H7 (cell line): ENCODE results near the gene TXNL4B. TPM values are rescaled to one million over a fixed set of nuclear protein-coding genes. Genes with fewer than 3 reads are reported as not detected.

Source experiments
- DNase-seq: peaks from one replicate; pipeline ENCODE4 v3.0.0; 2012
- H3K27me3 ChIP-seq: 2 replicates; pipeline ENCODE4 v1.6.0; 2011; ENCODE audit warnings: mild to moderate bottlenecking, low read length; ENCODE audit not compliant: control insufficient read depth, insufficient read depth
- H3K36me3 ChIP-seq: replicated peaks from 2 replicates; pipeline ENCODE4 v1.5.1; 2011; ENCODE audit warnings: low read length; ENCODE audit not compliant: control insufficient read depth, insufficient read depth
- H3K4me3 ChIP-seq: 2 replicates; pipeline ENCODE4 v1.5.1; 2011; ENCODE audit warnings: low read depth, mild to moderate bottlenecking, control low read depth, low read length, moderate library complexity; ENCODE audit not compliant: insufficient read depth
- total RNA-seq: library from RNA; depleted of rRNA; stranded (reverse); fragments of >200 nt; shearing (Covaris generic); gene quantifications from 2 replicates; pipeline ENCODE4 v1.2.3, GENCODE V29; 2014; rRNA removed

The TXNL4B gene
- 6.1 and 8.3 TPM in 2 replicates for total RNA-seq

GRCh38 chr16:72093448-72094265, at the start of gene TXNL4B, which contains the start of gene DHX38:
Gene TXNL4B (minus strand): TSS chr16:72093620. CDS start chr16:72090749, 2,871 bp downstream.
Gene DHX38 (plus strand): TSS chr16:72093847. CDS start chr16:72096158, 2,311 bp downstream.
- peak; percentile 96 for DNase-seq
- Histone ChIP-seq H3K36me3 (peaks cover 8% of the 10 kb centered on the region), H3K27me3 (no peaks in the 10 kb centered on the region), H3K4me3 (peak within 1 kb of the TSS; percentile 94)

GRCh38 chr16:72142476-72142875, 49.1 kb upstream of the TXNL4B start:
- no peak overlapping the region for H3K4me3 ChIP-seq

GRCh38 chr16:72139908-72140307, 46.5 kb upstream of the TXNL4B start:
- Histone ChIP-seq H3K4me3 (no peak overlapping the region), H3K27me3 (no peaks in the 10 kb centered on the region), H3K36me3 (no peaks in the 10 kb centered on the region)
- DNase-seq = no peak

More at GRCh38 chr16:72142476-72142875, 49.1 kb upstream of the TXNL4B start:
- Histone ChIP-seq H3K36me3 (no peaks in the 10 kb centered on the region), H3K27me3 (no peaks in the 10 kb centered on the region)
- no peak for DNase-seq

- Histone ChIP-seq H3K4me3 (no peak overlapping the region), H3K36me3 (no peaks in the 10 kb centered on the region), H3K27me3 (no peaks in the 10 kb centered on the region)
- DNase-seq = no peak
Observed at GRCh38 chr16:72138064-72138572, 44.7 kb upstream of the TXNL4B start.

GRCh38 chr16:72137380-72138063, 44.1 kb upstream of the TXNL4B start:
- H3K27me3 ChIP-seq = no peaks in the 10 kb centered on the region
- DNase-seq = no peak
- H3K4me3 ChIP-seq = no peak overlapping the region
- H3K36me3 ChIP-seq = no peaks in the 10 kb centered on the region

- H3K4me3 ChIP-seq = no peak overlapping the region
- no peak for DNase-seq
- H3K27me3 ChIP-seq = no peaks in the 10 kb centered on the region
- H3K36me3 ChIP-seq = no peaks in the 10 kb centered on the region
Observed at GRCh38 chr16:72134507-72134906, 41.1 kb upstream of the TXNL4B start.

GRCh38 chr16:72132726-72133125, 39.3 kb upstream of the TXNL4B start:
- no peak overlapping the region for H3K4me3 ChIP-seq
- no peak for DNase-seq
- no peaks in the 10 kb centered on the region for H3K36me3 ChIP-seq
- H3K27me3 ChIP-seq = no peaks in the 10 kb centered on the region

GRCh38 chr16:72131036-72131435, 37.6 kb upstream of the TXNL4B start:
- DNase-seq = peak; percentile 35
- H3K4me3 ChIP-seq = no peak overlapping the region
- no peaks in the 10 kb centered on the region for H3K36me3 ChIP-seq
- H3K27me3 ChIP-seq = no peaks in the 10 kb centered on the region

- Histone ChIP-seq H3K4me3 (no peak overlapping the region), H3K27me3 (no peaks in the 10 kb centered on the region), H3K36me3 (no peaks in the 10 kb centered on the region)
- no peak for DNase-seq
Observed at GRCh38 chr16:72129976-72130656, 36.7 kb upstream of the TXNL4B start.

GRCh38 chr16:72128701-72129100, 35.3 kb upstream of the TXNL4B start:
- peak; percentile 18 for DNase-seq
- no peak overlapping the region for H3K4me3 ChIP-seq

GRCh38 chr16:72126429-72126765, 33.0 kb upstream of the TXNL4B start:
- Histone ChIP-seq H3K27me3 (no peaks in the 10 kb centered on the region), H3K4me3 (no peak overlapping the region), H3K36me3 (no peaks in the 10 kb centered on the region)
- no peak for DNase-seq

More at GRCh38 chr16:72128701-72129100, 35.3 kb upstream of the TXNL4B start:
- H3K27me3 ChIP-seq = no peaks in the 10 kb centered on the region
- no peaks in the 10 kb centered on the region for H3K36me3 ChIP-seq

GRCh38 chr16:72125635-72126428, 32.4 kb upstream of the TXNL4B start:
- Histone ChIP-seq H3K36me3 (no peaks in the 10 kb centered on the region), H3K4me3 (no peak overlapping the region)

GRCh38 chr16:72124761-72125634, 31.6 kb upstream of the TXNL4B start:
- DNase-seq = peak; percentile 83
- H3K36me3 ChIP-seq = no peaks in the 10 kb centered on the region
- H3K4me3 ChIP-seq = no peak overlapping the region
- H3K27me3 ChIP-seq = no peaks in the 10 kb centered on the region

More at GRCh38 chr16:72125635-72126428, 32.4 kb upstream of the TXNL4B start:
- no peaks in the 10 kb centered on the region for H3K27me3 ChIP-seq
- no peak for DNase-seq
